ENCODE data around the gene SOST. TPM values are rescaled to one million over a fixed set of nuclear protein-coding genes. Genes with fewer than 3 reads are reported as not detected.

The SOST gene
- total RNA-seq, 1 experiment from 2014 or later, result not detected

GRCh38 chr17:43728081-43728480 lies 30.5 kb downstream of the SOST start:
- no TSS peak for BruUV-seq (replicated peaks)
- Mint-ChIP-seq H3K4me3 (ENCODE audit: unreplicated experiment) (no peak overlapping the region), H3K4me1 (ENCODE audit: insufficient read depth, unreplicated experiment) (peaks cover 7% of the 10 kb centered on the region), H3K36me3 (ENCODE audit: insufficient read depth, unreplicated experiment) (no peaks in the 10 kb centered on the region), H3K27ac (ENCODE audit: low read depth, unreplicated experiment) (no peak overlapping the region), H3K27me3 (ENCODE audit: insufficient read depth, unreplicated experiment) (no peaks in the 10 kb centered on the region), H3K9me3 (ENCODE audit: unreplicated experiment) (no peaks in the 10 kb centered on the region)
- TF ChIP-seq CTCF (IDR thresholded peaks at IDR 0.05; ENCODE audit: unreplicated experiment), result no peak
- no peak for DNase-seq (ENCODE audit: unreplicated experiment)
- POLR2A ChIA-PET, result no interaction called here
- CTCF ChIA-PET, result interaction anchor here (0.6 to 1.3 kb wide), 5 partner anchors 38 to 544 kb away, joined by 3 to 4 read pairs (median 3); no protein-coding TSS in a partner anchor
- intact Hi-C loops (cut with micrococcal nuclease), result no loop called here

GRCh38 chr17:43723697-43724359 lies 34.8 kb downstream of the SOST start:
- Mint-ChIP-seq H3K27me3 (ENCODE audit: insufficient read depth, unreplicated experiment) (peaks cover 13% of the 10 kb centered on the region), H3K36me3 (ENCODE audit: insufficient read depth, unreplicated experiment) (no peaks in the 10 kb centered on the region), H3K4me1 (ENCODE audit: insufficient read depth, unreplicated experiment) (peaks cover 6% of the 10 kb centered on the region), H3K9me3 (ENCODE audit: unreplicated experiment) (no peaks in the 10 kb centered on the region), H3K27ac (ENCODE audit: low read depth, unreplicated experiment) (no peak overlapping the region), H3K4me3 (ENCODE audit: unreplicated experiment) (no peak overlapping the region)
- TF ChIP-seq CTCF (IDR thresholded peaks at IDR 0.05; ENCODE audit: unreplicated experiment), result no peak
- CTCF ChIA-PET, result interaction anchor here (0.6 to 1.1 kb wide), 5 partner anchors 10 to 159 kb away, joined by 3 to 7 read pairs (median 3); no protein-coding TSS in a partner anchor
- intact Hi-C loops (cut with micrococcal nuclease), result no loop called here
- POLR2A ChIA-PET, result interaction anchor here (0.7 kb wide), 1 partner anchor 932 kb away, joined by 3 read pairs; no protein-coding TSS in a partner anchor
- no TSS peak for BruUV-seq (replicated peaks)
- DNase-seq (ENCODE audit: unreplicated experiment), result peak; percentile 77

GRCh38 chr17:43722870-43723665 lies 35.5 kb downstream of the SOST start:
- TF ChIP-seq CTCF (IDR thresholded peaks at IDR 0.05; ENCODE audit: unreplicated experiment), result no peak
- no peaks in the 10 kb centered on the region for H3K9me3 Mint-ChIP-seq (ENCODE audit: unreplicated experiment)
- peaks cover 6% of the 10 kb centered on the region for H3K4me1 Mint-ChIP-seq (ENCODE audit: insufficient read depth, unreplicated experiment)
- no peak for DNase-seq (ENCODE audit: unreplicated experiment)
- H3K4me3 Mint-ChIP-seq (ENCODE audit: unreplicated experiment), result no peak overlapping the region
- ChIA-PET POLR2A (interaction anchor here (0.7 kb wide), 1 partner anchor 931 kb away, joined by 3 read pairs; no protein-coding TSS in a partner anchor), CTCF (interaction anchor here (0.6 to 1.1 kb wide), 4 partner anchors 24 to 1247 kb away, joined by 3 read pairs; no protein-coding TSS in a partner anchor)
- intact Hi-C loops (cut with micrococcal nuclease), result no loop called here
- no TSS peak for BruUV-seq (replicated peaks)
- H3K36me3 Mint-ChIP-seq (ENCODE audit: insufficient read depth, unreplicated experiment), result no peaks in the 10 kb centered on the region
- H3K27ac Mint-ChIP-seq (ENCODE audit: low read depth, unreplicated experiment), result no peak overlapping the region
- H3K27me3 Mint-ChIP-seq (ENCODE audit: insufficient read depth, unreplicated experiment), result peaks cover 13% of the 10 kb centered on the region

- CTCF ChIA-PET, result interaction anchor here (0.5 to 0.9 kb wide), 3 partner anchors 23 to 38 kb away, joined by 3 to 6 read pairs (median 3); no protein-coding TSS in a partner anchor
- no peak overlapping the region for H3K27ac Mint-ChIP-seq (ENCODE audit: low read depth, unreplicated experiment)
These were observed 36.3 kb downstream of the SOST start for GRCh38 chr17:43722269-43722619.

More at GRCh38 chr17:43722269-43722619, 36.3 kb downstream of the SOST start:
- intact Hi-C loops (cut with micrococcal nuclease), result no loop called here
- no peak for TF ChIP-seq CTCF (IDR thresholded peaks at IDR 0.05; ENCODE audit: unreplicated experiment)
- H3K4me3 Mint-ChIP-seq (ENCODE audit: unreplicated experiment), result no peak overlapping the region
- H3K9me3 Mint-ChIP-seq (ENCODE audit: unreplicated experiment), result no peaks in the 10 kb centered on the region
- BruUV-seq (replicated peaks), result no TSS peak
- peaks cover 6% of the 10 kb centered on the region for H3K4me1 Mint-ChIP-seq (ENCODE audit: insufficient read depth, unreplicated experiment)
- H3K36me3 Mint-ChIP-seq (ENCODE audit: insufficient read depth, unreplicated experiment), result no peaks in the 10 kb centered on the region
- H3K27me3 Mint-ChIP-seq (ENCODE audit: insufficient read depth, unreplicated experiment), result peaks cover 13% of the 10 kb centered on the region
- no peak for DNase-seq (ENCODE audit: unreplicated experiment)
- POLR2A ChIA-PET, result no interaction called here

Data from MCF 10A (cell line).